HepG2 (cell line): ENCODE results near the gene RERE. TPM values are rescaled to one million over a fixed set of nuclear protein-coding genes. Genes with fewer than 3 reads are reported as not detected.

ENCODE experiments used
- ARID5B ChIP-seq: IDR thresholded peaks from 2 replicates; pipeline ENCODE4 v1.4.0; 2020; ENCODE audit warnings: mild to moderate bottlenecking, missing genetic modification reagents
- ASH2L ChIP-seq: fragments of 300-600, 200-600 bp; sonication (generic); IDR thresholded peaks from 2 replicates; pipeline ENCODE4 v1.7.0; 2017; ENCODE audit warnings: low read depth, mild to moderate bottlenecking, moderate library complexity, mixed read lengths, low read length; ENCODE audit not compliant: insufficient read length
- CBX2 ChIP-seq, 2 experiments: fragments of 200-600 bp in 1 of 2; sonication (generic); formaldehyde crosslinking in 1 of 2; IDR thresholded peaks; 2 replicates each; pipeline versions ENCODE4 v1.7.0 to v1.8.1; 2018 to 2022; ENCODE audit warnings: low read depth in 2 of 2, low read length in 1 of 2, mild to moderate bottlenecking in 1 of 2, missing genetic modification reagents in 1 of 2
- EP300 ChIP-seq, 3 experiments: sonication (generic) in 1 of 3; formaldehyde crosslinking in 1 of 3; IDR thresholded peaks; 2 replicates each; pipeline versions ENCODE4 v1.5.1 to v1.6.1; 2011 to 2020; ENCODE audit warnings: low read depth in 2 of 3, low read length in 2 of 3, borderline replicate concordance in 1 of 3, improper control_type of control experiment in 1 of 3, mild to moderate bottlenecking in 1 of 3, missing genetic modification reagents in 1 of 3, moderate library complexity in 1 of 3
- ERF ChIP-seq: IDR thresholded peaks from 2 replicates; pipeline ENCODE4 v1.6.1; 2018; ENCODE audit warnings: missing biosample characterization, missing genetic modification reagents
- FOXP4 ChIP-seq: sonication (generic); formaldehyde crosslinking; IDR thresholded peaks from 2 replicates; pipeline ENCODE4 v1.4.0; 2020; ENCODE audit warnings: missing genetic modification reagents
- KDM2A ChIP-seq: sonication (generic); formaldehyde crosslinking; IDR thresholded peaks from 2 replicates; pipeline ENCODE4 v1.4.0; 2020; ENCODE audit warnings: low read depth, missing genetic modification reagents, borderline replicate concordance
- MAFF ChIP-seq: IDR thresholded peaks from 2 replicates; pipeline ENCODE4 v1.6.1; 2011; ENCODE audit warnings: low read depth, low read length, improper control_type of control experiment
- MIXL1 ChIP-seq: IDR thresholded peaks from 2 replicates; pipeline ENCODE4 v1.6.1; 2016
- NR2F6 ChIP-seq, 2 experiments: IDR thresholded peaks; 2 replicates each; pipeline ENCODE4 v1.6.1; 2016; ENCODE audit warnings: antibody characterized with exemption in 1 of 2, mild to moderate bottlenecking in 1 of 2
- POGZ ChIP-seq: sonication (generic); formaldehyde crosslinking; IDR thresholded peaks from 2 replicates; pipeline ENCODE4 v1.4.0; 2020; ENCODE audit warnings: mild to moderate bottlenecking, missing genetic modification reagents
- RARA ChIP-seq: IDR thresholded peaks from 2 replicates; pipeline ENCODE4 v1.6.1; 2016; ENCODE audit warnings: missing genetic modification reagents, missing compliant biosample characterization
- SALL1 ChIP-seq: sonication (generic); formaldehyde crosslinking; IDR thresholded peaks from 2 replicates; pipeline ENCODE4 v1.8.0; 2022; ENCODE audit warnings: mild to moderate bottlenecking, missing genetic modification reagents
- SP4 ChIP-seq: sonication (generic); formaldehyde crosslinking; IDR thresholded peaks from 2 replicates; pipeline ENCODE4 v1.8.1; 2023; ENCODE audit warnings: mild to moderate bottlenecking, missing genetic modification reagents
- THYN1 ChIP-seq: sonication (generic); formaldehyde crosslinking; IDR thresholded peaks from 2 replicates; pipeline ENCODE4 v1.8.1; 2023; ENCODE audit warnings: low read depth, mild to moderate bottlenecking, moderate library complexity, missing genetic modification reagents, borderline replicate concordance
- ZBTB38 ChIP-seq: sonication (generic); formaldehyde crosslinking; IDR thresholded peaks from 2 replicates; pipeline ENCODE4 v1.5.1; 2020; ENCODE audit warnings: mild to moderate bottlenecking, missing genetic modification reagents
- ZMYM3 ChIP-seq: sonication (generic); formaldehyde crosslinking; IDR thresholded peaks from 2 replicates; pipeline ENCODE4 v1.5.1; 2020; ENCODE audit warnings: mild to moderate bottlenecking, missing genetic modification reagents
- ZNF652 ChIP-seq: IDR thresholded peaks from 2 replicates; pipeline ENCODE4 v1.6.1; 2016; ENCODE audit warnings: low read depth, borderline replicate concordance
- ZNF710 ChIP-seq: sonication (generic); formaldehyde crosslinking; IDR thresholded peaks from 2 replicates; pipeline ENCODE4 v1.5.0; 2020; ENCODE audit warnings: mild to moderate bottlenecking, missing genetic modification reagents, borderline replicate concordance
- ZNF850 ChIP-seq: sonication (generic); formaldehyde crosslinking; conservative IDR thresholded peaks from 2 replicates; pipeline ENCODE4 v1.9.0; 2021; ENCODE audit warnings: mild to moderate bottlenecking, missing genetic modification reagents
- ZSCAN20 ChIP-seq: sonication (generic); formaldehyde crosslinking; IDR thresholded peaks from 2 replicates; pipeline ENCODE4 v1.4.0; 2020; ENCODE audit warnings: missing genetic modification reagents, mild to moderate bottlenecking, borderline replicate concordance
- polyA plus RNA-seq, 8 experiments: library from polyadenylated mRNA; depleted of rRNA in 3 of 8; stranded (reverse) in 7 of 8; unstranded in 1 of 8; fragments of >200 nt; fragmentation: Illumina TruSeq in 4 of 8; extraction: Trizol in 4 of 8; gene quantifications; 2 replicates each; pipeline versions ENCODE4 v1.2.1 to v1.2.3, GENCODE V29; 2011 to 2016; ENCODE audit warnings: low read depth in 4 of 8, missing spikeins in 1 of 8, mixed read lengths in 1 of 8; ENCODE audit not compliant: insufficient read depth in 1 of 8
- total RNA-seq, 5 experiments: library from RNA; depleted of rRNA; stranded (reverse); fragments of >200 nt; fragmentation: Illumina TruSeq; extraction: Trizol; gene quantifications; 2 replicates each; pipeline ENCODE4 v1.2.3, GENCODE V29; 2016; ENCODE audit warnings: low read depth in 1 of 5

The RERE gene
- total and polyA plus RNA-seq, 2 of the 13 experiments (the other 11 are each of a cell fraction or from before 2014, with no cell fraction given) = 18.3 to 21.9 TPM

- TF ChIP-seq ARID5B (CRISPR knock-in tag) = peak; percentile 65
- TF ChIP-seq SALL1 (CRISPR knock-in tag) = peak; percentile 60
- no peak for TF ChIP-seq SP4 (CRISPR knock-in tag)
- 0 out of 2 replicates have a peak, but pooled peaks have one; percentile 6 for TF ChIP-seq ERF (CRISPR knock-in tag)
- 0 out of 2 replicates have a peak, but pooled peaks have one; percentile 23 for TF ChIP-seq KDM2A (CRISPR knock-in tag)
- TF ChIP-seq ZMYM3 = peak; percentile 55; the same call in 1 of the 2 replicates
- TF ChIP-seq CBX2 (IDR thresholded peaks at IDR 0.05; ENCODE audit: low read depth, low read length) = no peak
- no peak for TF ChIP-seq CBX2 (CRISPR knock-in tag; IDR thresholded peaks at IDR 0.05; ENCODE audit: low read depth)
- 0 out of 2 replicates have a peak, but pooled peaks have one; percentile 7 for TF ChIP-seq MAFF
- 0 out of 2 replicates have a peak, but pooled peaks have one; percentile 18 for TF ChIP-seq POGZ (CRISPR knock-in tag)
- TF ChIP-seq FOXP4 (CRISPR knock-in tag) = peak; percentile 88
- TF ChIP-seq THYN1 (CRISPR knock-in tag) = no peak
- TF ChIP-seq ZBTB38 (CRISPR knock-in tag) = 0 out of 2 replicates have a peak, but pooled peaks have one; percentile 40
- TF ChIP-seq MIXL1 (CRISPR knock-in tag) = 0 out of 2 replicates have a peak, but pooled peaks have one; percentile 19
- TF ChIP-seq ZNF850 (CRISPR knock-in tag) = no peak
- peak in 1 of 2 experiments; percentile 72; a peak in 1 of 4 replicates for TF ChIP-seq EP300 (IDR thresholded peaks at IDR 0.05; ENCODE audit: low read depth in 2 of 2, low read length in 2 of 2)
- TF ChIP-seq EP300 (CRISPR knock-in tag; IDR thresholded peaks at IDR 0.05; ENCODE audit: borderline replicate concordance) = no peak
- 0 out of 2 replicates have a peak, but pooled peaks have one; percentile 3 for TF ChIP-seq ZNF652 (CRISPR knock-in tag)
- TF ChIP-seq RARA = peak; percentile 76
- peak; percentile 50; the same call in 1 of the 2 replicates for TF ChIP-seq ZNF710 (CRISPR knock-in tag)
- peak; percentile 43 for TF ChIP-seq ASH2L
- TF ChIP-seq NR2F6 (IDR thresholded peaks at IDR 0.05) = peak; percentile 59
- peak; percentile 63 for TF ChIP-seq NR2F6 (CRISPR knock-in tag; IDR thresholded peaks at IDR 0.05)
- TF ChIP-seq ZSCAN20 (CRISPR knock-in tag) = no peak
Measured at GRCh38 chr1:8670371-8670818, 147.0 kb downstream of the RERE start (continued).
